Neural crest cell (in vitro differentiated cells): ENCODE measurements around the gene RABGEF1. TPM values are rescaled to one million over a fixed set of nuclear protein-coding genes. Genes with fewer than 3 reads are reported as not detected.

ENCODE experiments used
- DNase-seq: peaks from one replicate; pipeline ENCODE4 v3.0.0; 2021; ENCODE audit warnings: low read depth, mixed read lengths, low spot score
- H3K27ac Mint-ChIP-seq: one replicate; pipeline ENCODE4 v1.8.0; 2021; ENCODE audit warnings: mild to moderate bottlenecking, mixed read lengths; ENCODE audit not compliant: unreplicated experiment
- H3K27me3 Mint-ChIP-seq: 2 replicates; pipeline ENCODE4 v1.8.0; 2021; ENCODE audit warnings: low read depth, mild to moderate bottlenecking, mixed read lengths
- H3K36me3 Mint-ChIP-seq: 2 replicates; pipeline ENCODE4 v1.8.0; 2021; ENCODE audit warnings: low read depth, mild to moderate bottlenecking, mixed read lengths
- H3K4me1 Mint-ChIP-seq: 2 replicates; pipeline ENCODE4 v1.8.0; 2021; ENCODE audit warnings: mixed read lengths
- H3K4me3 Mint-ChIP-seq: one replicate; pipeline ENCODE4 v1.8.0; 2021; ENCODE audit warnings: mild to moderate bottlenecking, mixed read lengths
- H3K9me3 Mint-ChIP-seq: 2 replicates; pipeline ENCODE4 v1.8.0; 2021; ENCODE audit warnings: mixed read lengths
- total RNA-seq: library from RNA; stranded (reverse); gene quantifications from 2 replicates; pipeline ENCODE4 v1.2.1, GENCODE V29; 2021
- TF ChIP-seq, protein P1 (sequence below): fragments of 200-600 bp; sonication (generic); conservative IDR thresholded peaks from 2 replicates; pipeline ENCODE4 v1.5.0; 2021; ENCODE audit warnings: antibody characterized with exemption, mild to moderate bottlenecking

Gene RABGEF1
- total RNA-seq, 1 donor from 2014 or later, result 17.7 TPM

DNA sequence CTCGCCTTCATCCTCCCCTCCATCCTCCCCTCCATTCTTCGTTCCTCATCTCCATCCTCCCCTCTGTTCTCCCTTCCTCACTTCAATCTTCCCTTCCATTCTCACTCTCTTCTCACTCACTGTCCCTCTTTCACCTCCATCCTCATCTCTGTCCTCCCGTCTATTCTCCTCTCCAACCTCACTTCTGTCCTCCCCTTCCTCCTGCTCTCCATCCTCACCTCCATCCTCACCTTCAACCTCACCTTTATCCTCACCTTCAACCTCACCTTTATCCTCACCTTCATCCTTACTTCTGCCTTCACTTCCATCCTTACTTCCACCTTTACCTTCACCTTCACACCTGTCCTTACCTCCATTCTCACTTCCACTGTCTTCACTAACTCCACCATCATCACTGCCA, 11.3 kb upstream of the RABGEF1 start:
- Mint-ChIP-seq H3K27me3 (no peaks in the 10 kb centered on the region), H3K27ac (no peak overlapping the region), H3K4me1 (no peaks in the 10 kb centered on the region), H3K9me3 (peaks cover 8% of the 10 kb centered on the region), H3K36me3 (peaks cover 30% of the 10 kb centered on the region), H3K4me3 (no peak overlapping the region)
- TF ChIP-seq, protein P1, sequence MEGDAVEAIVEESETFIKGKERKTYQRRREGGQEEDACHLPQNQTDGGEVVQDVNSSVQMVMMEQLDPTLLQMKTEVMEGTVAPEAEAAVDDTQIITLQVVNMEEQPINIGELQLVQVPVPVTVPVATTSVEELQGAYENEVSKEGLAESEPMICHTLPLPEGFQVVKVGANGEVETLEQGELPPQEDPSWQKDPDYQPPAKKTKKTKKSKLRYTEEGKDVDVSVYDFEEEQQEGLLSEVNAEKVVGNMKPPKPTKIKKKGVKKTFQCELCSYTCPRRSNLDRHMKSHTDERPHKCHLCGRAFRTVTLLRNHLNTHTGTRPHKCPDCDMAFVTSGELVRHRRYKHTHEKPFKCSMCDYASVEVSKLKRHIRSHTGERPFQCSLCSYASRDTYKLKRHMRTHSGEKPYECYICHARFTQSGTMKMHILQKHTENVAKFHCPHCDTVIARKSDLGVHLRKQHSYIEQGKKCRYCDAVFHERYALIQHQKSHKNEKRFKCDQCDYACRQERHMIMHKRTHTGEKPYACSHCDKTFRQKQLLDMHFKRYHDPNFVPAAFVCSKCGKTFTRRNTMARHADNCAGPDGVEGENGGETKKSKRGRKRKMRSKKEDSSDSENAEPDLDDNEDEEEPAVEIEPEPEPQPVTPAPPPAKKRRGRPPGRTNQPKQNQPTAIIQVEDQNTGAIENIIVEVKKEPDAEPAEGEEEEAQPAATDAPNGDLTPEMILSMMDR, result no peak
- no peak for DNase-seq

GRCh38 chr7:66731986-66732385, 8.5 kb upstream of the RABGEF1 start:
- TF ChIP-seq, protein P1, result no peak
- Mint-ChIP-seq H3K27me3 (no peaks in the 10 kb centered on the region), H3K4me1 (no peaks in the 10 kb centered on the region), H3K9me3 (peaks cover 10% of the 10 kb centered on the region), H3K27ac (no peak overlapping the region), H3K4me3 (no peak overlapping the region), H3K36me3 (peaks cover 33% of the 10 kb centered on the region)
- no peak for DNase-seq

- H3K9me3 Mint-ChIP-seq, result peaks cover 10% of the 10 kb centered on the region
- peaks cover 36% of the 10 kb centered on the region for H3K36me3 Mint-ChIP-seq
- no peak overlapping the region for H3K27ac Mint-ChIP-seq
- H3K4me3 Mint-ChIP-seq, result no peak overlapping the region
- H3K4me1 Mint-ChIP-seq, result no peaks in the 10 kb centered on the region
- DNase-seq, result no peak
- TF ChIP-seq, protein P1, result no peak
- no peaks in the 10 kb centered on the region for H3K27me3 Mint-ChIP-seq
These were observed 8.1 kb upstream of the RABGEF1 start for GRCh38 chr7:66732439-66732838.

DNA sequence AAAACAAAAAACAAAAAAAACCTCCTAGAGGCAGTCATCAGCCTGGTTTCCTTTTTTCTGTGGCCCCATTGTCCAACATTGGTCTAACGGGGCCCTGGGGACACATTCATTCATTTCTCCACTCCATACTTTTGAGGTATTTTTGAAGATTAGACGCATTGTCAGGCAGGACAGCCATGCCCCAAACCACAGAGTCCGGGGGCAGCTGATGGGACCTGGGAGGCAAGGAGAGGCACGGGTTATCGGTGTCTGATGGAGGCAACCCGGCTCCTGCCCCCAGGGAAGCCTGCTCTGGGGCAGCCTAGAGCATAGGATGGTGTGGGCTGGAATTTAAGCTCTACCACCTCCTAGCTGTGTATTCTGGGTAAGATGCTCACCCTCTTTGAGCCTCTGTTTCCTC, 6.5 kb upstream of the RABGEF1 start:
- Mint-ChIP-seq H3K4me1 (no peaks in the 10 kb centered on the region), H3K9me3 (peaks cover 10% of the 10 kb centered on the region), H3K36me3 (peaks cover 30% of the 10 kb centered on the region), H3K27ac (no peak overlapping the region), H3K27me3 (no peaks in the 10 kb centered on the region), H3K4me3 (no peak overlapping the region)
- TF ChIP-seq, protein P1, result no peak
- DNase-seq, result no peak

DNA sequence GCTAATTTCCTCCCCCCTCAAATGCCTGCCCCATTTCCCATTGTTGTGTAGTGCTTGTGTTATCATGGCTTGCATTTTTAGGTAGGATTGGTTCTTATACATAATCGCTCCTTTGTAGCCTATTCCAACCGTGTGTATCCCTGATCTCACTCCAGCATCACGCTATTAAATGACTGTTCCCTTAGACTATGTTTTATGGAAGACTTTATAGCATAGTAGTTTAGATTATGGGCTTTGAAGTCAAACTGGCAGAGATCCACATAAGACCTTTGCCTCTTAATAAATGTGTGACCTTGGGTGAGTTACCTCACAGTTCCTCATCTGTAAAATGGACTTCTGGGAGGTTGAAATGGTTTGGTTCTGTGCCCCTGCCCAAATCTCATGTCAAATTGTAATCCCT, 5.4 kb upstream of the RABGEF1 start:
- no peak for DNase-seq
- no peak overlapping the region for H3K27ac Mint-ChIP-seq
- TF ChIP-seq, protein P1, result no peak
- peak overlapping the region; percentile 39 for H3K4me3 Mint-ChIP-seq
- no peaks in the 10 kb centered on the region for H3K27me3 Mint-ChIP-seq
- peaks cover 21% of the 10 kb centered on the region for H3K36me3 Mint-ChIP-seq
- H3K4me1 Mint-ChIP-seq, result peaks cover 6% of the 10 kb centered on the region
- H3K9me3 Mint-ChIP-seq, result peaks cover 7% of the 10 kb centered on the region

DNA sequence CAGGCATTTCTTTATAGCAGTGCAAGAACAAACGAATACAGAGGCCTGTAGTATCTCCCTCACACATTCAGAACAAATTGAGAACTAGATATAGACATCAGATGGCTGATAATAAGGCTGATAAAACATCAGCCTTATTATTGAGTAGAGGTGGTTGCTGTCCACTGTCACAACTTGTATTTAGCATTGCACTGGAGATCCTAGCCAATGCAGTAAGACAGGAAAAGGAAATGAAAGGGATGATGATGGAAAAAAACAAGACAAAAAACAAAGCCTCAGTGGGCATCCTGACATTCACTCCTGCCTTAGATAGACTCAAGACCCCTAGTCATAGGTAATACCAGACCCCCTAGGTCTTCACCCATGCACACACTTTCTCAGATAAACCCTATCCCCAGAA, 4.7 kb upstream of the RABGEF1 start:
- DNase-seq, result no peak
- peaks cover 7% of the 10 kb centered on the region for H3K4me1 Mint-ChIP-seq
- peaks cover 7% of the 10 kb centered on the region for H3K9me3 Mint-ChIP-seq
- peak overlapping the region; percentile 39 for H3K4me3 Mint-ChIP-seq
- TF ChIP-seq, protein P1, result no peak
- H3K27ac Mint-ChIP-seq, result no peak overlapping the region
- H3K36me3 Mint-ChIP-seq, result peaks cover 21% of the 10 kb centered on the region
- no peaks in the 10 kb centered on the region for H3K27me3 Mint-ChIP-seq
